OCI-LY3 (cell line): ENCODE results near the gene LRRC8D.

Experiments used
- CTCF ChIP-seq: fragments of 200-600, 300-600 bp; sonication (generic); IDR thresholded peaks from 2 replicates; pipeline ENCODE4 v1.5.1; 2014; ENCODE audit warnings: antibody characterized with exemption, low read length, low read depth
- EZH2phosphoT487 ChIP-seq: fragments of 200-600 bp; shearing (Covaris generic); IDR thresholded peaks from 2 replicates; pipeline ENCODE4 v1.6.1; 2018; ENCODE audit warnings: antibody characterized with exemption, mixed run types, low read depth

DNA sequence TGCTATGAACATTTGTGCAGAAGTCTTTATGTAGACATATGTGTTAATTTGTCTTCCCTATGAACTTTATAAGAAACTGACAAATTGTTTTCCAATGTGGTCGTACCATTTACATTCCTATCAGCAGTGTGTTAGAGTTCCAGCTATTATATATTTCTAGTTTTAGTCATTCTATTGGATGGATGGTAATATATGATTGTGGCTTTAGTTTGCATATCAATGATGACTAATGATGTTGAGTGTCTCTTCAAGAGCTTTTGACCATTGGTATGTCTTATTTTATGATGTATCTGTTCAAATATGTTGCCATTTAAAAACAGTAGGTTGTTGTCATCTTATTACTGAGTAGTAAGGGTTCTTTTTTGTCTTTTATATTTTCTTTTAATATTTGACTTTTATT is 157.9 kb downstream of the LRRC8D start:
- TF ChIP-seq CTCF (no peak), EZH2phosphoT487 (no peak)
